HepG2 (cell line): Measurements from ENCODE around the gene NHSL1. TPM values are rescaled to one million over a fixed set of nuclear protein-coding genes. Genes with fewer than 3 reads are reported as not detected.
A peak's percentile ranks its signal among the peaks of the same experiment; 100 is the strongest.

Experiments
- ATAC-seq: fragments of 200-7000 bp; cut with Tn5 transposase; 3 replicates; pipeline ENCODE4 v1.9.1; 2020; ENCODE audit warnings: mild to moderate bottlenecking, moderate library complexity
- BruUV-seq: library from RNA; stranded (reverse); fragments of 400-500 nt; replicated peaks from 2 replicates; lab custom pipeline; 2021; lab: Mats Ljungman, UMichigan
- CTCF ChIA-PET: fragments of 300-600 bp; formaldehyde crosslinking; extraction: SDS; loops from one replicate; lab custom pipeline; 2021; ENCODE audit warnings: low total read pairs, inconsistent platforms, low intra/inter-chr PET ratio; lab: Yijun Ruan, JAX
- POLR2A ChIA-PET: fragments of 350-600 bp; sonication (Branson Sonifier 250); formaldehyde crosslinking; loops from one replicate; lab custom pipeline; 2020; ENCODE audit warnings: antibody characterized with exemption, inconsistent platforms; lab: Yijun Ruan, JAX
- DNase-seq: peaks from one replicate; pipeline ENCODE4 v3.0.0-alpha.2; 2015; ENCODE audit warnings: low spot score
- FAIRE-seq: peaks from 3 replicates; lab custom pipeline; 2011; peaks lifted over from hg19 to GRCh38; lab: Jason Lieb, UNC
- H2AFZ ChIP-seq: one replicate; pipeline ENCODE4 v1.6.1; 2011; ENCODE audit warnings: low read length, inconsistent platforms
- H3K27ac ChIP-seq: fragments of 300-600 bp; 3 replicates; pipeline ENCODE4 v1.8.0; 2011; ENCODE audit warnings: mixed run types, mild to moderate bottlenecking, mixed read lengths, low read length, inconsistent platforms; ENCODE audit not compliant: insufficient read depth; ENCODE audit errors: extremely low read length
- H3K27me3 ChIP-seq, 2 experiments: fragments of 200-600 bp in 1 of 2; 2 replicates in 1 of 2; 3 replicates in 1 of 2; pipeline versions ENCODE4 v1.6.0 to v1.8.0; 2011; ENCODE audit warnings: low read length in 2 of 2, mild to moderate bottlenecking in 2 of 2, moderate library complexity in 2 of 2, inconsistent platforms in 1 of 2; ENCODE audit not compliant: insufficient read depth in 2 of 2, control insufficient read depth in 1 of 2
- H3K36me3 ChIP-seq, 2 experiments: fragments of 200-600 bp in 1 of 2; replicated peaks in 1 of 2; 2 replicates in 1 of 2; 3 replicates in 1 of 2; pipeline versions ENCODE4 v1.5.1 to v1.8.0; 2011; ENCODE audit warnings: low read length in 2 of 2, inconsistent platforms in 1 of 2; ENCODE audit not compliant: insufficient read depth in 2 of 2, control insufficient read depth in 1 of 2
- H3K4me1 ChIP-seq: 2 replicates; pipeline ENCODE4 v1.5.1; 2012; ENCODE audit warnings: low read length, inconsistent platforms; ENCODE audit not compliant: insufficient read depth
- H3K4me2 ChIP-seq: 2 replicates; pipeline ENCODE4 v1.6.0; 2011; ENCODE audit warnings: low read depth, low read length, inconsistent platforms
- H3K4me3 ChIP-seq, 3 experiments: fragments of 200-600 bp in 1 of 3; sonication (generic), shearing (Covaris generic) in 1 of 3; replicated peaks in 1 of 3; 2 replicates each; pipeline ENCODE4 v1.5.1; 2011 to 2016; ENCODE audit warnings: low read length in 3 of 3, inconsistent platforms in 2 of 3, low read depth in 2 of 3, mild to moderate bottlenecking in 2 of 3, control low read depth in 1 of 3, mixed read lengths in 1 of 3; ENCODE audit not compliant: insufficient read depth in 1 of 3
- H3K79me2 ChIP-seq: one replicate; pipeline ENCODE4 v1.6.1; 2011; ENCODE audit warnings: low read length, inconsistent platforms; ENCODE audit not compliant: insufficient read depth
- H3K9ac ChIP-seq: 2 replicates; pipeline ENCODE4 v1.6.0; 2011; ENCODE audit warnings: mild to moderate bottlenecking, low read depth, low read length, inconsistent platforms; ENCODE audit not compliant: insufficient read depth
- H3K9me3 ChIP-seq: 2 replicates; pipeline ENCODE4 v1.5.1; 2012; ENCODE audit warnings: mild to moderate bottlenecking, low read length
- H4K20me1 ChIP-seq: 2 replicates; pipeline ENCODE4 v1.6.0; 2011; ENCODE audit warnings: inconsistent platforms, mild to moderate bottlenecking, low read length, moderate library complexity; ENCODE audit not compliant: insufficient read depth
- ADNP ChIP-seq: sonication (generic); formaldehyde crosslinking; IDR thresholded peaks from 2 replicates; pipeline ENCODE4 v1.4.0; 2020; ENCODE audit warnings: missing genetic modification reagents
- ATF4 ChIP-seq, 2 experiments: fragments of 450-650 bp in 1 of 2; sonication (generic) in 1 of 2; formaldehyde crosslinking; IDR thresholded peaks; 2 replicates each; pipeline versions ENCODE4 v1.5.0 to v1.8.0; 2020 to 2022; ENCODE audit warnings: mild to moderate bottlenecking in 1 of 2, missing genetic modification reagents in 1 of 2
- ATF6 ChIP-seq: sonication (generic); formaldehyde crosslinking; conservative IDR thresholded peaks from 2 replicates; pipeline ENCODE4 v1.4.0; 2020; ENCODE audit warnings: missing genetic modification reagents
- EED ChIP-seq: sonication (generic); formaldehyde crosslinking; IDR thresholded peaks from 2 replicates; pipeline ENCODE4 v1.5.0; 2020; ENCODE audit warnings: mild to moderate bottlenecking, missing genetic modification reagents
- FOSL2 ChIP-seq: sonication (generic); formaldehyde crosslinking; IDR thresholded peaks from 2 replicates; pipeline ENCODE4 v1.4.0; 2020; ENCODE audit warnings: missing genetic modification reagents
- FOXJ3 ChIP-seq: sonication (generic); formaldehyde crosslinking; IDR thresholded peaks from 2 replicates; pipeline ENCODE4 v1.4.0; 2020; ENCODE audit warnings: missing genetic modification reagents, mild to moderate bottlenecking, borderline replicate concordance
- HMGA1 ChIP-seq: sonication (generic); formaldehyde crosslinking; conservative IDR thresholded peaks from 2 replicates; pipeline ENCODE4 v1.4.0; 2020; ENCODE audit warnings: missing genetic modification reagents
- IRF9 ChIP-seq: sonication (generic); formaldehyde crosslinking; IDR thresholded peaks from 2 replicates; pipeline ENCODE4 v1.8.0; 2022; ENCODE audit warnings: missing genetic modification reagents, mild to moderate bottlenecking, borderline replicate concordance
- JARID2 ChIP-seq: sonication (generic); formaldehyde crosslinking; IDR thresholded peaks from 2 replicates; pipeline ENCODE4 v1.8.1; 2023; ENCODE audit warnings: missing genetic modification reagents, inconsistent platforms; ENCODE audit not compliant: insufficient replicate concordance
- TFE3 ChIP-seq: IDR thresholded peaks from 2 replicates; pipeline ENCODE4 v1.6.1; 2016
- WIZ ChIP-seq: sonication (generic); formaldehyde crosslinking; IDR thresholded peaks from 2 replicates; pipeline ENCODE4 v1.5.1; 2020; ENCODE audit warnings: mild to moderate bottlenecking, missing genetic modification reagents
- ZNF292 ChIP-seq: sonication (generic); formaldehyde crosslinking; IDR thresholded peaks from 2 replicates; pipeline ENCODE4 v1.8.1; 2022; ENCODE audit warnings: mild to moderate bottlenecking, low read depth, missing genetic modification reagents, borderline replicate concordance
- ZNF333 ChIP-seq: sonication (generic); formaldehyde crosslinking; IDR thresholded peaks from 2 replicates; pipeline ENCODE4 v1.4.0; 2020; ENCODE audit warnings: mild to moderate bottlenecking, missing genetic modification reagents, borderline replicate concordance
- ZNF362 ChIP-seq: sonication (generic); formaldehyde crosslinking; IDR thresholded peaks from 2 replicates; pipeline ENCODE4 v1.4.0; 2020; ENCODE audit warnings: missing genetic modification reagents, mild to moderate bottlenecking, borderline replicate concordance
- ZNF615 ChIP-seq: sonication (generic); formaldehyde crosslinking; IDR thresholded peaks from 2 replicates; pipeline ENCODE4 v1.5.0; 2020; ENCODE audit warnings: mild to moderate bottlenecking, missing genetic modification reagents, borderline replicate concordance
- ZNF639 ChIP-seq: conservative IDR thresholded peaks from 2 replicates; pipeline ENCODE4 v1.6.1; 2018; ENCODE audit warnings: missing genetic modification reagents
- WGBS: methylation state at CpG from one replicate; pipeline ENCODE4 v1.1.6; 2017; ENCODE audit warnings: low lambda C conversion rate; 5-methylcytosine and 5-hydroxymethylcytosine counted together
- in situ Hi-C: cut with HindIII; loops from 2 replicates; pipeline ENCODE4 v1.10.0; 2017; ENCODE audit warnings: low pct_unique_long_range_greater_than_20kb; ENCODE audit not compliant: extremely low pct_ligation_motif_present
- intact Hi-C: fragments of 100-400 bp; cut with micrococcal nuclease; formaldehyde crosslinking; loops from one replicate; pipeline ENCODE4 v1.10.0; 2022; ENCODE audit not compliant: unreplicated experiment
- polyA plus RNA-seq, 8 experiments: library from polyadenylated mRNA; depleted of rRNA in 3 of 8; stranded (reverse) in 7 of 8; unstranded in 1 of 8; fragments of >200 nt; fragmentation: Illumina TruSeq in 4 of 8; extraction: Trizol in 4 of 8; gene quantifications; 2 replicates each; pipeline versions ENCODE4 v1.2.1 to v1.2.3, GENCODE V29; 2011 to 2016; ENCODE audit warnings: low read depth in 4 of 8, missing spikeins in 1 of 8, mixed read lengths in 1 of 8; ENCODE audit not compliant: insufficient read depth in 1 of 8
- total RNA-seq, 5 experiments: library from RNA; depleted of rRNA; stranded (reverse); fragments of >200 nt; fragmentation: Illumina TruSeq; extraction: Trizol; gene quantifications; 2 replicates each; pipeline ENCODE4 v1.2.3, GENCODE V29; 2016; ENCODE audit warnings: low read depth in 1 of 5

NHSL1 gene
- total and polyA plus RNA-seq, 2 of the 13 experiments (the other 11 are each of a cell fraction or from before 2014, with no cell fraction given), result 24.9 to 53.6 TPM

- no peak for DNase-seq
- H3K4me3 ChIP-seq, result no peak overlapping the region
- no peak overlapping the region for H3K9ac ChIP-seq
- WGBS, result 89% methylated on average over 4 of the region's 4 CpGs
- H3K4me2 ChIP-seq, result no peak overlapping the region
- H3K27me3 ChIP-seq, result no peaks in the 10 kb centered on the region
- in situ Hi-C loops, result no loop called here
- CTCF ChIA-PET, result no interaction called here
- no peak for ATAC-seq
- no peak for FAIRE-seq
- H3K9me3 ChIP-seq, result peaks cover 5% of the 10 kb centered on the region
- POLR2A ChIA-PET, result interaction anchor here (1.1 to 1.7 kb wide), 2 partner anchors 49 to 50 kb away, joined by 4 to 5 read pairs; no protein-coding TSS in a partner anchor
- peaks cover 47% of the 10 kb centered on the region for H3K4me1 ChIP-seq
- H4K20me1 ChIP-seq, result no peaks in the 10 kb centered on the region; the same call in 1 of the 2 replicates
- no peak overlapping the region for H2AFZ ChIP-seq
- no TSS peak for BruUV-seq
- H3K27ac ChIP-seq, result no peak overlapping the region
- H3K36me3 ChIP-seq, result no peaks in the 10 kb centered on the region; a peak in 1 of 5 replicates
- H3K79me2 ChIP-seq, result peaks cover 45% of the 10 kb centered on the region
- intact Hi-C loops, result no loop called here
- TF ChIP-seq ZNF639 (CRISPR knock-in tag) (no peak), ATF6 (no peak), EED (CRISPR knock-in tag) (no peak), ADNP (no peak), ATF4 (CRISPR knock-in tag; IDR thresholded peaks at IDR 0.05) (no peak), ZNF362 (peak; percentile 74; the same call in 1 of the 2 replicates), TFE3 (CRISPR knock-in tag) (no peak), FOSL2 (CRISPR knock-in tag) (no peak), ZNF292 (CRISPR knock-in tag) (0 out of 2 replicates have a peak, but pooled peaks have one; percentile 62), FOXJ3 (no peak), ZNF333 (CRISPR knock-in tag) (no peak), ZNF615 (no peak), JARID2 (no peak), WIZ (no peak), HMGA1 (no peak), IRF9 (CRISPR knock-in tag) (no peak)
Observed at GRCh38 chr6:138522611-138523010, 23.3 kb upstream of the NHSL1 start.
